GM19193 (cell line): Measurements from ENCODE around the gene SUGP2.

ENCODE experiments used
- POLR2A ChIP-seq: IDR thresholded peaks from 4 replicates; pipeline ENCODE4 v1.6.1; 2011; ENCODE audit not compliant: insufficient read depth, insufficient read length; ENCODE audit errors: extremely low read depth

Gene SUGP2

GRCh38 chr19:19053508-19054314, 20.4 kb upstream of the SUGP2 start:
- no peak for TF ChIP-seq POLR2A

GRCh38 chr19:19052921-19053320, 19.6 kb upstream of the SUGP2 start:
- TF ChIP-seq POLR2A = no peak

GRCh38 chr19:19051478-19052213, 18.3 kb upstream of the SUGP2 start:
- no peak for TF ChIP-seq POLR2A

- TF ChIP-seq POLR2A = no peak
Observed at GRCh38 chr19:19050731-19051130, 17.4 kb upstream of the SUGP2 start.

- TF ChIP-seq POLR2A = no peak
Observed at GRCh38 chr19:19050104-19050503, 16.8 kb upstream of the SUGP2 start.

GRCh38 chr19:19049406-19049805, 16.1 kb upstream of the SUGP2 start:
- TF ChIP-seq POLR2A = no peak

- TF ChIP-seq POLR2A = no peak
Observed at GRCh38 chr19:19043881-19044280, 10.6 kb upstream of the SUGP2 start.

GRCh38 chr19:19043481-19043880, 10.2 kb upstream of the SUGP2 start:
- no peak for TF ChIP-seq POLR2A

GRCh38 chr19:19042732-19043280, 9.5 kb upstream of the SUGP2 start:
- TF ChIP-seq POLR2A = no peak

GRCh38 chr19:19040417-19040816, 7.1 kb upstream of the SUGP2 start:
- no peak for TF ChIP-seq POLR2A

GRCh38 chr19:19039901-19040300, 6.6 kb upstream of the SUGP2 start:
- no peak for TF ChIP-seq POLR2A

GRCh38 chr19:19034204-19034624, 897 bp upstream of the SUGP2 start:
- no peak for TF ChIP-seq POLR2A

- TF ChIP-seq POLR2A = no peak
Observed at GRCh38 chr19:19033176-19033425, 216 bp downstream of the SUGP2 start.

- peak; percentile 22 for TF ChIP-seq POLR2A
Observed at GRCh38 chr19:19032420-19033175, 719 bp downstream of the SUGP2 start.

- TF ChIP-seq POLR2A = no peak
Observed at GRCh38 chr19:19031891-19032290, 1.4 kb downstream of the SUGP2 start.
